Muscle of leg (tissue), 16 donors: ENCODE data around the gene SCYGR1. TPM values are rescaled to one million over a fixed set of nuclear protein-coding genes. Genes with fewer than 3 reads are reported as not detected.
"Not testable (repeated sequence)": the region's sequence is repeated elsewhere in the genome, so short reads cannot be mapped to it uniquely, and the experiment has no call there.

Experiments
- DNase-seq: peaks from one replicate; pipeline ENCODE4 v3.0.0; 2013
- H3K27ac ChIP-seq: one replicate; pipeline ENCODE4 v1.5.1; 2013; ENCODE audit warnings: mild to moderate bottlenecking, low read length, control low read depth
- H3K27me3 ChIP-seq: one replicate; pipeline ENCODE4 v1.6.1; 2013; ENCODE audit warnings: low read length; ENCODE audit not compliant: control insufficient read depth, insufficient read depth
- H3K36me3 ChIP-seq: one replicate; pipeline ENCODE4 v1.6.1; 2013; ENCODE audit warnings: low read length; ENCODE audit not compliant: control insufficient read depth, insufficient read depth
- H3K4me1 ChIP-seq: one replicate; pipeline ENCODE4 v1.6.1; 2013; ENCODE audit warnings: low read length; ENCODE audit not compliant: control insufficient read depth, insufficient read depth
- H3K4me3 ChIP-seq: one replicate; pipeline ENCODE4 v1.5.1; 2013; ENCODE audit warnings: low read length, control low read depth
- H3K9me3 ChIP-seq: replicated peaks from 2 replicates; pipeline ENCODE4 v1.6.1; 2013; ENCODE audit warnings: low read depth, low read length; ENCODE audit not compliant: control insufficient read depth
- WGBS: methylation state at CpG from one replicate; pipeline ENCODE4 v1.1.5; 2013; ENCODE audit warnings: missing lambda C conversion rate; ENCODE audit not compliant: insufficient coverage; 5-methylcytosine and 5-hydroxymethylcytosine counted together
- long read RNA-seq, 11 donors: transcript quantifications; one replicate each; lab custom pipeline, GENCODE V29; 2026
- polyA plus RNA-seq, 8 donors: library from polyadenylated mRNA; unstranded; fragments of 120-200 nt; gene quantifications; one replicate each; pipeline versions ENCODE4 v1.2.1 to v1.2.3, GENCODE V29; 2013; ENCODE audit warnings: inconsistent platforms in 1 of 8, low replicate concordance in 1 of 8; ENCODE audit not compliant: insufficient read length in 8 of 8, insufficient read depth in 1 of 8
- total RNA-seq: library from RNA; stranded (reverse); fragments of 120-200 nt; gene quantifications from one replicate; pipeline ENCODE4 v1.2.4, GENCODE V29; 2013

Gene SCYGR1, protein sequence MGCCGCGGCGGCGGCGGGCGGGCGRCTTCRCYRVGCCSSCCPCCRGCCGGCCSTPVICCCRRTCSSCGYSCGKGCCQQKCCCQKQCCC
- not detected for total RNA-seq
- polyA plus RNA-seq: not detected
- long read RNA-seq, donor 1: 0 reads
- long read RNA-seq, donor 2: 0 reads
- long read RNA-seq, donor 3: 0 reads
- long read RNA-seq, donor 4: 0 reads
- long read RNA-seq, donor 5: 0 reads
- long read RNA-seq, donor 6: 0 reads
- long read RNA-seq, donor 7: 0 reads
- long read RNA-seq, donor 8: 0 reads
- long read RNA-seq, donor 9: 0 reads
- long read RNA-seq, donor 10: 0 reads
- long read RNA-seq, donor 11: 0 reads

DNA sequence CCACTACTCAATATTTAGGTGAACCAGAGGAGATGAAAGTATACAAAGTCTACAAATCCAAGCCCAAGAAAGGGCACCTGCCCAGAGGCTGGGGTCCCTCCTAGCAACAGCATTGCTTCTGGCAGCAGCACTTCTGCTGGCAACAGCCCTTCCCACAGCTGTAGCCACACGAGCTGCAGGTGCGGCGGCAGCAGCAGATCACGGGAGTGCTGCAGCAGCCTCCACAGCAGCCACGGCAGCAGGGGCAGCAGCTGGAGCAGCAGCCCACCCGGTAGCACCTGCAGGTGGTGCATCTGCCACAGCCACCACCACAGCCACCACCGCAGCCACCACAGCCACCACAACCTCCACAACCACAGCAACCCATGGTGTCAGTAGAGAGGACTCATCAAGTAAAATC, at the start of gene SCYGR1:
TSS of gene SCYGR1 (minus strand) at position 367 of the 400 bp plus-strand sequence. CDS start at position 367, 0 bp downstream.
- H3K4me3 ChIP-seq, H3K27ac ChIP-seq, H3K27me3 ChIP-seq, H3K9me3 ChIP-seq, H3K4me1 ChIP-seq, DNase-seq, H3K36me3 ChIP-seq: not testable (repeated sequence)
- 73% methylated on average over 4 of the region's 7 CpGs for WGBS

DNA sequence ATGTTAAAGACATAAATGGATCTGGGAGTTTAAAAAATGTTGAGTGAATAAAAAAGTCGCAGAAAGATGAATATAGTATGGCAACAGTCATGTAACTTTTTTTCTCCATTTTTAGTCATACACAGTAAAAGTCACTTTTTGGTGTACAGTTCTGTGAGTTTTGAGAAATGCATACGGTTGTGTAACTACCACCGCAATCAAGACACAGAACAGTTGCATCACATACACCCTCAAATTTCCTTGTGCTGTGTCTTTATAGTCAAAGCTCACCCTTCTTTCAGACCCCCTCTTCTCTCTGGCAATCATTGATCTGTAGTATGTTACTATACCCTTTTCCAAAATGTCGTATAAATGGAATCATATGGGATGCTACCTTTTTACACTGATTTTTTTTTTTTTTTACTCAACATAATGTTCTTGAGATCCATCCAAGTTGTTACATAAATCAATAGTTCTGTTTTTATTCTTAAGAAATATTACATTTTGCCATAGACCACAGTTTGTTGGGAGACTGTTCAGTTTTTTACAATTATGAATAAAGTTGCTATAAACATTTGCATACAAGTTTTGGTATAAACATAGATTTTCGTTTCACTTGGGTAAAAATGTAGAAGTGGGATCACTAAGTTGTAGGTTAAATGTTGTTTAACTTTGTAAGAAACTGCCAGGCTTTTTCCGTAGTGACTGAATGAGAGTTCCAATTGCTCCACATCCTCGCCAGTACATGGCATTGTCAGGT, 48.9 kb upstream of the SCYGR1 start:
- no peaks in the 10 kb centered on the region for H3K27me3 ChIP-seq
- DNase-seq: no peak
- no peaks in the 10 kb centered on the region for H3K36me3 ChIP-seq
- no CpG with 5 or more reads among the region's 7 CpGs for WGBS
- H3K4me3 ChIP-seq: no peak overlapping the region
- no peaks in the 10 kb centered on the region for H3K4me1 ChIP-seq
- peaks cover 12% of the 10 kb centered on the region for H3K9me3 ChIP-seq
- no peak overlapping the region for H3K27ac ChIP-seq

DNA sequence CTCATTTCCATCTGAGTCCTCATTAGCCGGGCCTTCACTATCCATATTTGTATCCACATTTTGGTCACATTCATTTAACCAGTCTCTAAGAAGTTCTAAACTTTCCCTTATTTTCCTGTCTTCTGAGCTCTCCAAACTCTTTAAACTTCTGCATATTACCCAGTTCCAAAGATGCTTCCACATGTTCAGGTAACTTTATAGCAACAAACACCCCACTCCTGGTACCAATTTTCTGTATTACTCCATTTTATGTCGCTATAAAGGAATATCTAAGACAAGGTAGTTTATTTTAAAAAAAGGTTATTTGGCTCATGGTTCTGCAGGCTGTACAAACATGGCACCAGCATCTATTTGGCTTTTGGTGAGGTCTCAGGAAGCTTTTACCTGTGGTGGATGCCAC, 45.4 kb upstream of the SCYGR1 start:
- Histone ChIP-seq H3K36me3 (no peaks in the 10 kb centered on the region), H3K4me3 (no peak overlapping the region), H3K27ac (no peak overlapping the region), H3K4me1 (no peaks in the 10 kb centered on the region), H3K27me3 (no peaks in the 10 kb centered on the region), H3K9me3 (peaks cover 12% of the 10 kb centered on the region)
- DNase-seq: no peak
- 81% methylated on average over 1 of the region's 2 CpGs for WGBS

DNA sequence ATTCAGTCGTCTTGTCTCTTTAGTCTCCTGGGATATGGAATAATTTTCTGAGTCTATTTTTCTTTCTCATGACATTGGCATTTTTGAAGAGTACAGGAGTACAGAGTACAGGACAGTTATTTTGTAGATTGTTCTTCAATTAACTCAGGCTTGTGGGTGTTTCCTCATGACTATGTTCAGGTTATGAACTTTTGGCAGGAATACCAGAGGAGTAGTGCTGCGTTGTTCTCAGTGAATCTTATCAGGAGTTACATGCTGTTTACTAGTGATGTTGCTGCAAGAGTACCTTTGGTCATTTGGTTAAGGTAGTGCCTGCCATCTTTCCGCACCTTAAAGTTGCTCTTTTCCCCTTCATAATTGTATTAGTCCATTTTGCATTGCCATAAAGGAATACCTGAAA, 42.9 kb upstream of the SCYGR1 start:
- Histone ChIP-seq H3K36me3 (no peaks in the 10 kb centered on the region), H3K27me3 (no peaks in the 10 kb centered on the region), H3K9me3 (peaks cover 12% of the 10 kb centered on the region), H3K4me3 (no peak overlapping the region), H3K4me1 (no peaks in the 10 kb centered on the region), H3K27ac (no peak overlapping the region)
- WGBS: 100% methylated on average over 1 of the region's 3 CpGs
- DNase-seq: no peak

DNA sequence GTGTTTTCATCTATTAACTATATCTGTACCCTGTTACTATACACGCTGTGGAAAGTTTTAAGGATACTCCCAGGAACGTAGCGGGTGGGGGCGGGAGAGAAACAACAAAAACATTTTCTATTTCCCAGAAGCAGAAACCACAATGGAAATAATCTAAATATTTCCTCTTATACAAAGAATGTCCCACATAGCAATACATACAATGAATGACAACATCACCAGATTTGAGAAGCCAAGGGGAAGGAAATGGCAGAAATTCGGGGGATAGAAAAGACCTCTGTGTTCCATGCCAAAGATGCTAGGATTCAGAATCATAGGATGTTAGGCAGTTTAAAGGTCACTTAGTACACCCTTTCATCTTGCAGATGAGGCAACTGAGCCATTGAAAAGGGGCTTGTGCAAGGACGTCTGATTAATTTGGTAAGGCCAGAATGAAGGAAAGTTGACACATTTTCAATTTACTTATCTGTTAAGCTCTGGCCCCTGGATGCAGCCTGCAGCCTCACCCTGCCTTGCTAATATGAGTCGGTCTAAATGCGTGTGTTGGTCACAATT, 41.1 kb upstream of the SCYGR1 start:
- WGBS: 100% methylated on average over 2 of the region's 8 CpGs
- H3K36me3 ChIP-seq: no peaks in the 10 kb centered on the region
- H3K9me3 ChIP-seq: peaks cover 12% of the 10 kb centered on the region
- DNase-seq: no peak
- no peaks in the 10 kb centered on the region for H3K4me1 ChIP-seq
- no peak overlapping the region for H3K4me3 ChIP-seq
- H3K27ac ChIP-seq: no peak overlapping the region
- H3K27me3 ChIP-seq: no peaks in the 10 kb centered on the region

DNA sequence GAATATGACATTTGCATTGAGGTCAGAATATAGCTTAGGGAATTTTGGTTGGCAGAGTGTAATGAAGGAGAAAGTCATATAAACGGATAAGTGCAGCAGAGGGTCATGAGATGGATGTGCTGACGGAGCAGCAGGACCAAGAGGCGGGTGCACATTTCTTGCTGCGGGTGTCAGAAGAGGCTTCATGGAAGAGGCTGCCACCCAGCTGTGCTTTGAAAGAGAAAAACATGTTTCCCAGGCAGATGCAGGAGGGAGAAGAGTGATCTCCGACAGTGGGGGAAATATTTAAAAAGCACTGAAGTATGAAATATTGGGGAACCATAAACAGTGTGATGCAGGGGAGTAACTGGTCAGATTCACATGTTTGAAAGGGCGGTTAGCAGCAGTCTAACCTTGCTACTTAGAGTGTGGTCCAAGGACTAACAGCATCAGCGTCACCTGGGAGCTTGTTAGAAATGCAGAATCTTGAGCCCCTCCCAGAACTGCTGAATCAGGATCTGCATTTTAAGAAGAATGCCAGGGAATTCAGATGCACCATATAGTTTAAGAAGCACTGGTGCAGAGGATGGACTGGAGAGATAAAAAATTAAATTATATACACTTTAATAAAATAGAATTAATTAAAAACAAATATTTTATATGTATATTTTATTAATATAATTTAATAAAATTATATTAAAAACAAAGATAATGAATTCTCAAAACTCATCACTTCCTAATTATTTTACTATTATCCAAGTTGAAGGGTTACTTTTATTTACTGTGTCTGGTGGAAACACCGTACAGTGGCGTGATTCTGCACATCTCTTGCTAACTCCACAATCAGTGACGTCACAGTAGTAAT, 36.1 kb upstream of the SCYGR1 start:
- Histone ChIP-seq H3K27ac (no peak overlapping the region), H3K9me3 (no peaks in the 10 kb centered on the region), H3K27me3 (no peaks in the 10 kb centered on the region), H3K4me1 (no peaks in the 10 kb centered on the region), H3K36me3 (no peaks in the 10 kb centered on the region), H3K4me3 (no peak overlapping the region)
- DNase-seq: no peak
- 68% methylated on average over 7 of the region's 10 CpGs for WGBS

DNA sequence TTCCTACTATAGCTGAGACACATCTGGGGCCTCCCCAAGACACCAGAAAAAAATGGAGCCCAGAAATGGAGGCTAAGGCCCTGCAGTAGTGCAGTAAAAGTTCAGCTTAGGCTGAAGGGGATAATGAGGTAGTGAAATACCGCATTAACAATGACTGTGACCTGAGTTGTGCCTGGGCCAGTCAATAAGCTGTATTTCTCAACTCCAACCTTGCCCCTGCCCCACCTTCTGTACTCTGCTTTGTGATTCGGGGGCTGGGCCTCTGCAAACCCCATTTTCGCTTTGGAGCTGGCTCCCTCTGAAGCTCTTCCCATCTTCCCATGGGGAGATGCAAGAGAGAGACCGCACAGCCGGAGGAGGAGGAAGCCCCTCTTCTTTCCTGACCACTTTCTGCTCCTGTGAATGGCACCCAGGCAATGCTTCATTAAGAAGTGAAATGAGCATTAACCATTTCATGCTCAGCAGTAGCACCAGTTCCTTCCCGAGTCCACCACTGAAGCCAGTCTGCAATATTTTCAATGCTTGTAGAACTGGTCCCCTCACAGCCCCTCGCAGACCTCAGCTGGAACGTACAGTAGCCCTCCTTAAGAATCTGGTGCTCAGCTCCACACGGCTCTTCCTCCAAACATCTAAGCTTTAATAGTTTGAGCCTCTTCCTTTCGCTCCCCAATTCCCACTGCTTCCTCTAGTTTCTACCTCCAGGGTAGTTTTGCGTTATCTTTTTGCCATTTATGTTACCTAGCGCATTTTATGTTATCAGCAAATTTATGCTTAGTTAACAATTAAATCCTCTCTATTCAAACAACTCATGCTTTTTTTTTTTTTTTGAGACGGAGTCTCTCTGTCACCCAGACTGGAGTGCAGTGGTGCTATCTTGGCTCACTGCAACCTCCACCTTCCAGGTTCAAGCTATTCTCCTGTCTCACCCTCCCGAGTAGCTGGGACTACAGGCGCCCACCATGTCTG, 32.6 kb upstream of the SCYGR1 start:
- Histone ChIP-seq H3K4me1 (peaks cover 5% of the 10 kb centered on the region), H3K27ac (no peak overlapping the region), H3K27me3 (no peaks in the 10 kb centered on the region), H3K4me3 (no peak overlapping the region), H3K9me3 (no peaks in the 10 kb centered on the region), H3K36me3 (no peaks in the 10 kb centered on the region)
- WGBS: 86% methylated on average over 8 of the region's 15 CpGs
- DNase-seq: no peak

DNA sequence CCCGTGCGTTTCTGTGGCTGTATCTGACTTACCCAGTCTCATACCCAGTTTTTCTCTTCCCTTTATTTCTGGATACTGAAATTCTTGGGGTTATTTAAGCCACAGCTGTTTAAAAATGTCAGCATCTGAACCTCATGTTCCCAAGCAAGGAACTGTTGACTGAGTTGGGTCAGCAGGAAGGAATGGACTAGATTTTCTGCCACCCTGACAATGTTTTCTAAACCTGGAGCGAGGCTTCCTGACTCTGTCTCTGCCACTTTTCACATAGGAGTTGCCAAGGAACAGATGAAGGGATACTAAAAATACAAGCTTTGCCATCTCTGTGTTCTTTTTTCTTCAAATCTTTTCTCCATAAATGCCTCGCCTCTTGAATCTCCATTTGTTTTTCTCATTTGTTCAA, 29.0 kb upstream of the SCYGR1 start:
- H3K4me3 ChIP-seq: no peak overlapping the region
- DNase-seq: no peak
- WGBS: 90% methylated on average over 2 of the region's 4 CpGs
- H3K36me3 ChIP-seq: no peaks in the 10 kb centered on the region
- no peak overlapping the region for H3K27ac ChIP-seq
- H3K27me3 ChIP-seq: no peaks in the 10 kb centered on the region
- H3K4me1 ChIP-seq: peaks cover 9% of the 10 kb centered on the region
- H3K9me3 ChIP-seq: no peaks in the 10 kb centered on the region
